ENCODE measurements around the gene ARID2.

- TF ChIP-seq NAIF1 (CRISPR knock-in tag; IDR thresholded peaks at IDR 0.05; ENCODE audit: borderline replicate concordance) = no peak
- no peak for TF ChIP-seq NR0B2 (CRISPR knock-in tag; IDR thresholded peaks at IDR 0.05)
- TF ChIP-seq MAFK (conservative IDR thresholded peaks at IDR 0.05 in 1 of 2, IDR thresholded peaks at IDR 0.05 in 1 of 2; ENCODE audit: low read length in 2 of 2) = no peak
- TF ChIP-seq CTCF (CRISPR knock-in tag; IDR thresholded peaks at IDR 0.05) = no peak
- TF ChIP-seq NR2F2 (IDR thresholded peaks at IDR 0.05; ENCODE audit: borderline replicate concordance, low read depth) = no peak
- no peak for TF ChIP-seq ZNF3 (CRISPR knock-in tag; IDR thresholded peaks at IDR 0.05)
- TF ChIP-seq PREB (CRISPR knock-in tag; IDR thresholded peaks at IDR 0.05) = no peak
- no peak for TF ChIP-seq MIXL1 (CRISPR knock-in tag; IDR thresholded peaks at IDR 0.05)
Observed at GRCh38 chr12:45828402-45828801, 98.9 kb downstream of the ARID2 start.

All from HepG2 (cell line).